Esophagus muscularis mucosa (tissue), 4 donors: ENCODE results near the gene GRM4. TPM values are rescaled to one million over a fixed set of nuclear protein-coding genes. Genes with fewer than 3 reads are reported as not detected.

Experiments
- DNase-seq: peaks from one replicate; pipeline ENCODE4 v3.0.0-alpha.2; 2017; ENCODE audit errors: extremely low spot score
- H3K27ac ChIP-seq, 4 donors: fragments of 200-600 bp; sonication (generic); replicated peaks in 1 of 4; 1 replicate in 3 of 4; 2 replicates in 1 of 4; pipeline ENCODE4 v1.5.1; 2016 to 2019; ENCODE audit warnings: mild to moderate bottlenecking in 1 of 4
- H3K27me3 ChIP-seq, 4 donors: fragments of 200-600 bp; sonication (generic); one replicate each; pipeline versions ENCODE4 v1.5.1 to v1.6.0; 2016 to 2019
- H3K36me3 ChIP-seq, 4 donors: fragments of 200-600 bp; sonication (generic); one replicate each; pipeline ENCODE4 v1.5.1; 2016 to 2019
- H3K4me1 ChIP-seq, 4 donors: fragments of 200-600 bp; sonication (generic); one replicate each; pipeline ENCODE4 v1.5.1; 2016 to 2019
- H3K4me3 ChIP-seq, 4 donors: fragments of 200-600 bp; sonication (generic); 1 replicate in 2 of 4; 2 replicates in 2 of 4; pipeline ENCODE4 v1.5.1; 2016 to 2019; ENCODE audit warnings: mild to moderate bottlenecking in 4 of 4, moderate library complexity in 1 of 4
- H3K9me3 ChIP-seq, 4 donors: fragments of 200-600 bp; sonication (generic); 1 replicate in 3 of 4; 2 replicates in 1 of 4; pipeline ENCODE4 v1.5.1; 2016 to 2019
- CTCF ChIP-seq, 3 experiments: fragments of 200-600 bp in 2 of 3; fragments of 450-650 bp in 1 of 3; sonication (generic) in 2 of 3; IDR thresholded peaks; one replicate each; pipeline ENCODE4 v1.5.1; 2017 to 2019; ENCODE audit warnings: antibody characterized with exemption in 3 of 3, mild to moderate bottlenecking in 2 of 3, moderate library complexity in 1 of 3
- EP300 ChIP-seq: sonication (generic); formaldehyde crosslinking; IDR thresholded peaks from one replicate; pipeline ENCODE4 v1.6.1; 2017; ENCODE audit warnings: antibody characterized with exemption
- POLR2A ChIP-seq: fragments of 450-650 bp; IDR thresholded peaks from one replicate; pipeline ENCODE4 v1.6.1; 2017; ENCODE audit warnings: antibody characterized with exemption, moderate library complexity, mild to moderate bottlenecking, low read depth
- POLR2AphosphoS5 ChIP-seq, 2 donors: sonication (generic); formaldehyde crosslinking; IDR thresholded peaks; one replicate each; pipeline ENCODE4 v1.6.1; 2017; ENCODE audit warnings: antibody characterized with exemption in 2 of 2
- WGBS: methylation state at CpG from one replicate; pipeline ENCODE4 v1.1.5; 2018; 5-methylcytosine and 5-hydroxymethylcytosine counted together
- intact Hi-C: fragments of 100-400 bp; cut with DNase I; formaldehyde crosslinking; loops from one replicate; pipeline ENCODE4 v1.15.1; 2023
- total RNA-seq, 4 donors: library from RNA; depleted of rRNA; stranded (reverse); fragments of >200 nt; gene quantifications; one replicate each; pipeline versions ENCODE4 v1.1.0 to v1.2.1, GENCODE V29; 2016

GRM4 gene
- total RNA-seq, 4 donors from 2014 or later: not detected

- no peak overlapping the region for H3K27ac ChIP-seq
- H3K9me3 ChIP-seq: no peaks in the 10 kb centered on the region
- no peaks in the 10 kb centered on the region for H3K36me3 ChIP-seq
- no peaks in the 10 kb centered on the region for H3K4me1 ChIP-seq
- intact Hi-C loops: no loop called here
- WGBS: 36% methylated on average over 6 of the region's 13 CpGs
- TF ChIP-seq CTCF (IDR thresholded peaks at IDR 0.05): no peak
- no peak for TF ChIP-seq POLR2A
- TF ChIP-seq POLR2AphosphoS5 (IDR thresholded peaks at IDR 0.05): no peak
- no peak for TF ChIP-seq EP300
- H3K27me3 ChIP-seq: peaks cover 0 to 76% (median 0%) of the 10 kb centered on the region in 4 donors
- H3K4me3 ChIP-seq: no peak overlapping the region
- no peak for DNase-seq
These were observed 24.8 kb downstream of the GRM4 start for GRCh38 chr6:34120953-34121675.

- peaks cover 0 to 77% (median 5%) of the 10 kb centered on the region in 4 donors for H3K27me3 ChIP-seq
- no peaks in the 10 kb centered on the region for H3K36me3 ChIP-seq
- H3K4me1 ChIP-seq: no peaks in the 10 kb centered on the region
- H3K27ac ChIP-seq: no peak overlapping the region
- DNase-seq: no peak
- TF ChIP-seq POLR2A (no peak), CTCF (IDR thresholded peaks at IDR 0.05) (no peak), EP300 (no peak), POLR2AphosphoS5 (IDR thresholded peaks at IDR 0.05) (no peak)
- WGBS: 85% methylated on average over 11 of the region's 11 CpGs
- intact Hi-C loops: no loop called here
- no peaks in the 10 kb centered on the region for H3K9me3 ChIP-seq
- no peak overlapping the region for H3K4me3 ChIP-seq
These were observed 30.0 kb downstream of the GRM4 start for GRCh38 chr6:34115915-34116314.

GRCh38 chr6:34115403-34115795, 30.5 kb downstream of the GRM4 start:
- Histone ChIP-seq H3K4me3 (no peak overlapping the region), H3K4me1 (no peaks in the 10 kb centered on the region), H3K27ac (no peak overlapping the region), H3K36me3 (no peaks in the 10 kb centered on the region), H3K9me3 (no peaks in the 10 kb centered on the region), H3K27me3 (peaks cover 0 to 77% (median 5%) of the 10 kb centered on the region in 4 donors)
- TF ChIP-seq POLR2A: no peak
- TF ChIP-seq POLR2AphosphoS5 (IDR thresholded peaks at IDR 0.05): no peak
- no peak for TF ChIP-seq CTCF (IDR thresholded peaks at IDR 0.05)
- no peak for TF ChIP-seq EP300
- 38% methylated on average over 10 of the region's 10 CpGs for WGBS
- intact Hi-C loops: no loop called here
- no peak for DNase-seq

GRCh38 chr6:34114695-34115402, 31.0 kb downstream of the GRM4 start:
- no peak for DNase-seq
- Histone ChIP-seq H3K36me3 (no peaks in the 10 kb centered on the region), H3K27ac (no peak overlapping the region), H3K27me3 (peaks cover 0 to 79% (median 5%) of the 10 kb centered on the region in 4 donors), H3K4me3 (no peak overlapping the region), H3K9me3 (no peaks in the 10 kb centered on the region), H3K4me1 (no peaks in the 10 kb centered on the region)
- intact Hi-C loops: no loop called here
- TF ChIP-seq CTCF (IDR thresholded peaks at IDR 0.05): no peak
- TF ChIP-seq POLR2AphosphoS5 (IDR thresholded peaks at IDR 0.05): no peak
- no peak for TF ChIP-seq POLR2A
- TF ChIP-seq EP300: no peak
- WGBS: 69% methylated on average over 15 of the region's 16 CpGs
